Cardiac fibroblast (primary cell): ENCODE results near the gene HRAS.

ENCODE experiments used
- DNase-seq, 2 donors: peaks; one replicate each; pipeline versions ENCODE4 v3.0.0 to v3.0.0-alpha.2; 2010; ENCODE audit warnings: low read depth in 2 of 2
- H3K4me3 ChIP-seq, 2 donors: replicated peaks in 1 of 2; 1 replicate in 1 of 2; 2 replicates in 1 of 2; pipeline ENCODE4 v1.5.1; 2011; ENCODE audit warnings: low read depth in 2 of 2, low read length in 2 of 2, mild to moderate bottlenecking in 2 of 2, moderate library complexity in 1 of 2
- CTCF ChIP-seq: IDR thresholded peaks from one replicate; pipeline ENCODE4 v1.5.1; 2011; ENCODE audit warnings: low read depth, mild to moderate bottlenecking, low read length, inconsistent platforms

HRAS gene

GRCh38 chr11:573146-573759, 37.9 kb upstream of the HRAS start:
- no peak overlapping the region for H3K4me3 ChIP-seq
- DNase-seq = no peak
- no peak for TF ChIP-seq CTCF

- H3K4me3 ChIP-seq = no peak overlapping the region
- no peak for DNase-seq
- no peak for TF ChIP-seq CTCF
These were observed 36.4 kb upstream of the HRAS start for GRCh38 chr11:571802-572185.

GRCh38 chr11:569158-569885, 33.9 kb upstream of the HRAS start:
- no peak for DNase-seq
- peak overlapping the region; percentile 58 to 66 for H3K4me3 ChIP-seq
- TF ChIP-seq CTCF = no peak

- peak overlapping the region; percentile 64 to 94 for H3K4me3 ChIP-seq
- TF ChIP-seq CTCF = no peak
- peak; percentile 88 to 96 for DNase-seq
These were observed 33.2 kb upstream of the HRAS start for GRCh38 chr11:568306-569157.

GRCh38 chr11:567629-568292, 32.4 kb upstream of the HRAS start:
- H3K4me3 ChIP-seq = peak overlapping the region; percentile 64 to 94
- DNase-seq = no peak
- TF ChIP-seq CTCF = no peak

GRCh38 chr11:567011-567628, 31.7 kb upstream of the HRAS start:
- no peak for TF ChIP-seq CTCF
- peak overlapping the region; percentile 64 to 94 for H3K4me3 ChIP-seq
- no peak for DNase-seq
